Measurements from ENCODE around the gene MBTPS1.

Gene MBTPS1

GRCh38 chr16:84071121-84071520 lies 45.6 kb downstream of the MBTPS1 start:
- DNase-seq, result no peak

- no peak for DNase-seq
These were observed 47.2 kb downstream of the MBTPS1 start for GRCh38 chr16:84069540-84069939.

- DNase-seq, result no peak
These were observed 47.8 kb downstream of the MBTPS1 start for GRCh38 chr16:84068783-84069462.

- no peak for DNase-seq
These were observed 48.7 kb downstream of the MBTPS1 start for GRCh38 chr16:84068041-84068440.

GRCh38 chr16:84067640-84068039 lies 49.1 kb downstream of the MBTPS1 start:
- DNase-seq, result no peak

GRCh38 chr16:84065536-84066132 lies 51.1 kb downstream of the MBTPS1 start:
- peak; percentile 56 for DNase-seq

- no peak for DNase-seq
These were observed 52.8 kb downstream of the MBTPS1 start for GRCh38 chr16:84063980-84064379.

- DNase-seq, result peak; percentile 64
These were observed 53.8 kb downstream of the MBTPS1 start for GRCh38 chr16:84062734-84063640.

- no peak for DNase-seq
These were observed 55.4 kb downstream of the MBTPS1 start for GRCh38 chr16:84061236-84061819.

GRCh38 chr16:84059946-84060901 lies 56.5 kb downstream of the MBTPS1 start:
- DNase-seq, result no peak

- DNase-seq, result no peak
These were observed 57.6 kb downstream of the MBTPS1 start for GRCh38 chr16:84059111-84059510.

GRCh38 chr16:84058664-84059063 lies 58.1 kb downstream of the MBTPS1 start:
- DNase-seq, result no peak

GRCh38 chr16:84058211-84058610 lies 58.5 kb downstream of the MBTPS1 start:
- no peak for DNase-seq

- no peak for DNase-seq
These were observed 59.8 kb downstream of the MBTPS1 start for GRCh38 chr16:84056933-84057332.

- no peak for DNase-seq
These were observed 60.7 kb downstream of the MBTPS1 start for GRCh38 chr16:84055801-84056634.

GRCh38 chr16:84055366-84055765 lies 61.4 kb downstream of the MBTPS1 start:
- DNase-seq, result no peak

GRCh38 chr16:84054916-84055315 lies 61.8 kb downstream of the MBTPS1 start:
- DNase-seq, result no peak

- no peak for DNase-seq
These were observed 62.5 kb downstream of the MBTPS1 start for GRCh38 chr16:84054271-84054670.

- no peak for DNase-seq
These were observed 63.5 kb downstream of the MBTPS1 start for GRCh38 chr16:84053237-84053636.

GRCh38 chr16:84052071-84052622 lies 64.6 kb downstream of the MBTPS1 start:
- no peak for DNase-seq

- no peak for DNase-seq
These were observed 66.4 kb downstream of the MBTPS1 start for GRCh38 chr16:84050316-84050715.
